GM19023 (cell line): ENCODE data around the gene IL13RA2.

Experiments
- ATAC-seq: cut with Tn5 transposase; IDR thresholded peaks from one replicate; pipeline ENCODE4 v1.9.1; 2021; ENCODE audit warnings: mild to moderate bottlenecking, moderate library complexity; ENCODE audit not compliant: unreplicated experiment

Gene IL13RA2, protein sequence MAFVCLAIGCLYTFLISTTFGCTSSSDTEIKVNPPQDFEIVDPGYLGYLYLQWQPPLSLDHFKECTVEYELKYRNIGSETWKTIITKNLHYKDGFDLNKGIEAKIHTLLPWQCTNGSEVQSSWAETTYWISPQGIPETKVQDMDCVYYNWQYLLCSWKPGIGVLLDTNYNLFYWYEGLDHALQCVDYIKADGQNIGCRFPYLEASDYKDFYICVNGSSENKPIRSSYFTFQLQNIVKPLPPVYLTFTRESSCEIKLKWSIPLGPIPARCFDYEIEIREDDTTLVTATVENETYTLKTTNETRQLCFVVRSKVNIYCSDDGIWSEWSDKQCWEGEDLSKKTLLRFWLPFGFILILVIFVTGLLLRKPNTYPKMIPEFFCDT

DNA sequence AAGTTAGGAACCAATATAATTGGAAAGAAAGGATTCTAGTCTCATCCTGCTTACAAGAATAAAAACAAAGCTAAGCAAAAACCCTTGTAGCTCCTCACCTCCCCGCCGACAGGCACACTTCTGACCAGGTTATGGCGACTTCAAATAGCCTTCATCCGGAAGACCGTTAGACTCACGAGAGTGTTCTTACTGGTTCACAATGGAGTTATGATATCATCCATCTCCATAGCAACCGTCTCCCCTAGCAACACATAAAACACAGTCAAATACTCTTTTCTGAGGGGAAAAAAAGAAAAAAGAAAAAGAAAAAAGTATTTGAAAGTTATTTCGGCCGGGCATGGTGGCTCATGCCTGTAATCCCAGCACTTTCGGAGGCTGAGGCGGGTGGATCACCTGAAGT, at the start of gene IL13RA2:
Gene IL13RA2 (minus strand): TSS at position 162 of the 400 bp plus-strand sequence. CDS start 347 bp downstream, outside the sequence.
- ATAC-seq = no peak

DNA sequence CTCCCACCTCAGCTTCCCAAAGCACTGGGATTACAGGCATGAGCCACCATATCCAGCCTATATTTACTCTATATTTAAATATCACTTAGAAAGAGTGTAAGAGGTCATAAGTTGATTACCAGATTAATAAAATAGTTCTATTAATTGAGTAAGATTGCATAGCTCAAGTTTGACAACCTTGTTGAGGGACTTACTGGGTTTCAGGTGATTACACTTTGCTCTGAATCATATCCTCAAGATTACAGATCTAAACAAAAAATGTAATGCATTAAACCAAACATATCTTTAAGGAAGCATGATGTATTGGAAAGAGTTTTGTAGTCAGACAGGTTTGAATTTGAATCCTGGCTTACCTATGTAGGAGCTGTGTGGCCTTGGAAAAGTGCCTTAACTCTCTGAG, 47.9 kb upstream of the IL13RA2 start:
- no peak for ATAC-seq

DNA sequence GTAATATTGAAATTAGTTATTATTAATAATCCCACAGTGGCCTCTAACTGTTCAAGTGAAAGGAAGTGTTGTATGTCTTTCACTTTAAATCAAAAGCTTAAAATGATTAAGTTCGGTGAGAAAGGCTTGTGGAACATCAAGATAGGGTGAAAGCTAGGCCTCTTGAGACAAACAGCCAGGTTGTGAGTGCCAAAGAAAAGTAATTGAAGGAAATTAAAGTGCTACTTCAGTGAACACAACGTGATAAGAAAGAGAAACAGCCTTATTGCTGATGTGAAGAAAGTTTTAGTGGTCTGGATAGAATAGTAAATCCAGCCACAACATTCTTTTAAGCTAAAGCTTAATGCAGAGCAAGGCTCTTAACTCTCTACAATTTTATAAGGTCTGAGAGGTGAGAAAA, 42.6 kb upstream of the IL13RA2 start:
- ATAC-seq = no peak

GRCh38 chrX:115058276-115058675, 40.9 kb upstream of the IL13RA2 start:
- ATAC-seq = no peak

DNA sequence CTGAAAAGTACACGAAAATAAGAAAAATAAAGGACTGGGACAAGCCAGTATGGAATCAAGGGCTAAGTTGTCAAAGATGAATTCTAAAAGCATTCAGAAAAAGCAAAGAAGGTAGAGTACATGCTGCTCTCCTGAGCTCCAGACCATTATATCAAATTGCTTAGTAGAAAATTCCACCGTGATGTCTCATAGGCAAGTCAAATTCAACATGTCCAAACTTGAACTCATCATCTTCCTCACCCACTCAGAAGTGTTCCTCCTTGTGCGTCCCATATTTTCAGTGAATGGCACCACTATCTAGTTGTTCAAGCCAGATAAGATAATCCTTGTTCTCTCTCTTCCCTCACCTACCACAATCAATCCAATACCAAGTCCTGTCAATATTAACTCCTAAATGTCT, 37.5 kb upstream of the IL13RA2 start:
- no peak for ATAC-seq

- ATAC-seq = no peak
Observed at GRCh38 chrX:115053223-115053622, 35.8 kb upstream of the IL13RA2 start.

DNA sequence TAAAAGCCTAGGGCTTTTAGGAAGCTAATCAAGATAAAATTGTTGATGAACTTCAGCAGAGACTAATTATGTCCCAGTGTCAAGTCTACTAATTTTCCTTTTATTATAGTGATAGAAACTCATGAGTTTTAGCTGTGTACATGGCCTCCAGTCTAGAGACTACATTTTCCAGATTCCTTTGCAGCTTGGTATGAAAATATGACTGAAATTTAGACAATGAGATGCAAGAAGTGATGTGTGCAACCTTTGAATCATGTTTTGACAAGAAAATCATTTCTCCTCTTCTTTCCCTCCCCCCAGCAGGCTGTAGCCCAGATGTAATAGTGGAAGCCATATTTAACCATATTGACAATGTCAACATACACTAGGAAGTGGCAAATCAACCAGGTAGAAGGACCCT, 30.3 kb upstream of the IL13RA2 start:
- ATAC-seq = no peak

GRCh38 chrX:115047181-115047580, 29.8 kb upstream of the IL13RA2 start:
- no peak for ATAC-seq

GRCh38 chrX:115040417-115040816, 23.0 kb upstream of the IL13RA2 start:
- no peak for ATAC-seq

GRCh38 chrX:115038406-115038805, 21.0 kb upstream of the IL13RA2 start:
- no peak for ATAC-seq

- no peak for ATAC-seq
Observed at GRCh38 chrX:115036029-115036428, 18.6 kb upstream of the IL13RA2 start.

- no peak for ATAC-seq
Observed at GRCh38 chrX:115031989-115032388, 14.6 kb upstream of the IL13RA2 start.

DNA sequence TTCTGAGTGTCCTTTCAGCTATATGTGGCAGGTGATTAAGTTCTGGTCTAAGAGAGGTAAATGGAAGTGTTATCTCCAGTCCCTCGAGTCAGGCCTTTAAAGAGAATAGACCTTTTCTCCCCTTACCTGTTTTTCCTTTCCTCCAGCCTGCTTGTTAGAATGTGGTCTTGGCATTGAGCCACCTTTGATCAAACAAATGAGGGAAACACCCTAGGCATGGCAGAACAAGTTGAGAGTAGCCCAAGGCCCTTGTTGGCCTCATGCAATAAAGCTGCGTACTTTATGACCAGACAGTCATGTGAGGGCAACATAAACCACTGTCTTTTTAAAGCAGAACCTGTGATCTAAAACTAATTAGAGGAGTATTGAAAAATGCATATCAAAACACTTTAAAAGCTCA, 13.2 kb upstream of the IL13RA2 start:
- no peak for ATAC-seq

DNA sequence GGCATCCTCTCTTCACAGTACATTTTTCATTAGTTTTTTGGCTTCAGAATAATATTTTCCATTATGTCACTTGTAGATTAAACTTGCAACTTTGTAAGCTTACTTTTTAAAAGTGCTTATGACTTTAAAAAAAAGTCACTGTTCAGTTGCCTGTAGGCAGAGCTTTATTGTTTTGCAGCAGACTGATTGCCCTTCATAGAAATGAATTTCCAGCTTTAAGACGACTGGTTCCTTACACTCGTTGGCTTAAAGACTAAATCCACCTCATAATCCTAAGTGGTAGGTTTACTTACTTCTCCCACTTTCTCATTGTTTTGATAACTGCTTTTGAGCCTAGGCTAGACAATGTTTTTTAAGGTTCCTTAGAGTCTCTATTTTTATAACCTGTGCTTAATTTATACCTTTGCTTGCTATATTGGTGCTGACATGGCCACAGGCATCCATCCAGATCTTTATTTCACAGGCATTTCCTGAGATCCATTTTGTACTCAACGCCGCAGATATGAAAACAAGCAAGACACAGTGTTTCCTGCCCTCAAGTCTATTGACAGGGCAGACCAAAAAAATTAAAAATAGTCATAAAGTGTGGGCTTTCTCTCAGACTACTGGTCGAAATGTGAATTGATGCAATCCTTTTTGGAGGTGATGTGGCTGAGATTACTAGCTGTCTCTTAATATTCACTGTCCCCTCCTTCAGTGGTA, 12.6 kb upstream of the IL13RA2 start:
- ATAC-seq = no peak

DNA sequence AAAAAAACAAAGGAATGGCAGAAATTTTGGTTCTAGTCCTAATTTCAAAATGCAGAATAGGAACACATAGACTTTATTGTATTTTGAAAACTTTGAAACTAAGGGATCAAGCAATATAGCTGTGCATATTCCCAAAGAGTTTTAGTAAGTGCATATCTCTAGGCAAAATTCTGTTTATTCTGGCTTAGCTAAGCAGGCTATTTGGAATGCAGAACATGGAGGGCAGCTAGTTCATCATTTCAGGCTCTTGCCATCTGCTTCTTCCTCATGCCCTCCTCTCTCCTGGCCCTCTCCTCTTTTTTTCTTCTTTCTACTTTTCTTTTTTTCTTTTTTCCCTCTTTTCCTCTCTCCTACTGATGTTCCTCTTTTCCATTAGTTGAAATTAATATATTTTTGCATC, 12.0 kb upstream of the IL13RA2 start:
- no peak for ATAC-seq

- no peak for ATAC-seq
Observed at GRCh38 chrX:115023811-115024210, 6.4 kb upstream of the IL13RA2 start.

GRCh38 chrX:115023139-115023538, 5.7 kb upstream of the IL13RA2 start:
- ATAC-seq = no peak

DNA sequence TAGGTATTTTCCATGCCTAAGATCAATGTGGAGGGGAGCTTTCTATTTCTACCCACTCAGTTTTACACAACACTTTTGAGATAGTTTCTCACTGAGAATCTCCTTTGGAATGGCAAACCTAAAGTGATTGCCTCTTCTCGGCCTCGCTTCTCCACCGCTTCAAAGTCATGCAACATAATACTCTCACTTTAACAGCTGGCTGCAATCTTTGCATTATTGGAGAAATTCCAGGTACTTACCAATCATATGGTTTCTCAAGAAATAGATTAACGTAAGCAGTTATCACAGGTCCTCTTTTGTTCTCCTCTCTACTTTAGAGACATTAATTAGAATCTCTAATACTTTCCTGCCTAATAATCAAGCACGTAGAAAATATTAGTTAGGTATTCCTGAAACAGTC, 3.7 kb upstream of the IL13RA2 start:
- no peak for ATAC-seq

DNA sequence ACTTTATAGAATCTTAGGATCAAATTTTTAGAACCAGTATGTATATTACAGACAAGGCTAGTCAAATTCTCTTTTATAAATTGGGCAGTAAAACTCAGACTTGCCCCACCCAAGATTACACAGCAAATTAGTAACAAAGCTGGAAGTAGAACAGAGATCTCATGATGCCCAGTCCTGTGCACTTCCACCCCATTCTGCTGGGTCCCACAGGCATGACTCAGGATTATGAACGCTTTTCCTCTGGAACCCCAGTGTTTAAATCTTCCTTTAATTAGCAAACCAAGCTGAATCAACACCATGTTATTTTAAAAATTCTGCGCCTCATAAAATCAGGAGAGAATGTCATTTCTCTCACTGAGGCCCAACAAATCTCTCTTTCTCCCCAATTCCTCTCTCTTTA, 1.5 kb upstream of the IL13RA2 start:
- no peak for ATAC-seq

DNA sequence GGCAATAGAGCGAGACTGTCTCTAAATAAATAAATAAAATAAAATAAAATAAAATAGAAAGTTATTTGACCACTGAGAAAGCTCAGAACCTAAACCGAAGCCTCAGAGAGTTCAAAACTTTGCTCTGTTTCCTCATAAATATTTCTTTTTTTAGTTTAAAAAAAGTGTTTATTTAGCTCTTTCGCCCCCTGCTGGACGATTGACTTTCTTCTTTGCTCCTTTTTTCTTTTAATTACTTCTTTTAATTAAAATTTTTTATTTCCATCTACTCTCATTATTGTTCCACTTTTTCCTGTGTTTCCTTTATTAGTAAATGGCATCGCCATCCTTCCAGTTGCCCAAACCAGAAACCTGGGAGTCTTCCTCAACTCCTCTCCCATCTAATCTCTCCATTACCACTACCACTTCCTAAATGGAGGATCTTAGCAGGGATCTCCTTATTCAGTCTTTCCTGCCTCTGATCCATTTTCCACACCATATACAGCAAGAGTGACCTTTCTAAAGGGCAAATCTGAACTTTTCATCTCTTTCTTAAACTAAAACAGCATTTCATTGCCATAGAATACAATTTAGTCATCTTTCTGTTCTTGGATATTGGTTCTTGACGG, 728 bp upstream of the IL13RA2 start:
- ATAC-seq = no peak

DNA sequence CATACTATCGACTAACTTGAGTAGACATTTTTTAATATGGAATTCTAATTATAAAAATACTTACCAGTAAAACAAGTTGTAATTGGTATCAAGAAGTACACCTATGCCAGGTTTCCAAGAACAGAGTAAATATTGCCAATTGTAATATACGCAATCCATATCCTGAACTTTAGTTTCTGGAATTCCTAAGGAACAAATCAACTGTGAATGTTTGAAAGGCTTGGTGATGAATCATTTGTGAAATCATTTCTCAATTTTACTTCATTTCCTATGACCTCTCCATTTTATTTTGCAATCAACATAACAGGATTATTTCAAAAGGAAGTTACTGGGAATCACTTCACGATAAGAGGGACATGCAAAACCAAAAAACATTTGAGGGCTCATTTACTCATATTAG, 3.7 kb downstream of the IL13RA2 start:
- ATAC-seq = no peak

DNA sequence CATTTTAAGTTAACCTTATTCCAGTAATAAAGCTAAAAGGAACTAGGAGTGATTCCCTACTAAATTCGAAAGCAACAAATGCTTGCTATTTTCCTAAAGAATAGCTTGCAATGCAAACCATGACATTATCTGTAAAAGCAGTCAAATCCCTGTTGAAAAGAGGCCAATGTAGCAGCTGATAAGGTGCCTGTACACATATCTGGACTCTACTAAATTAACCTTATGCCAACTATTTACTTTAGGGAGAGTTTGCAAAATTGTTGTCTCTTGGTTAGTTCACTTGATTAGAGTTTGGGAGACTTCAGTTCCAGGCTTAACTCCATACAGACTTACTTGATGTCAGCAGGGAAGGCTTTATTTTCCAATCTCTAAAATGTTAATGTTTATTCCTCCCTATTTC, 6.0 kb downstream of the IL13RA2 start:
- ATAC-seq = no peak
